ENCODE measurements around the gene CDCP1. TPM values are rescaled to one million over a fixed set of nuclear protein-coding genes. Genes with fewer than 3 reads are reported as not detected.

CDCP1 gene
- total RNA-seq, 2 donors from 2014 or later: 8.9 to 13.1 TPM

GRCh38 chr3:45170096-45170495 is 23.9 kb upstream of the CDCP1 start:
- H3K4me3 Mint-ChIP-seq: no peak overlapping the region
- H3K27ac Mint-ChIP-seq: no peak overlapping the region
- Histone ChIP-seq H3K9ac (ENCODE audit: extremely low read depth, low read length, poor library complexity, severe bottlenecking) (no peak overlapping the region), H3K4me1 (ENCODE audit: control insufficient read depth, insufficient read depth, low read length) (no peaks in the 10 kb centered on the region), H3K27me3 (ENCODE audit: control insufficient read depth, insufficient read depth, low read length, poor library complexity, severe bottlenecking) (no peaks in the 10 kb centered on the region), H3K9me3 (ENCODE audit: control insufficient read depth, low read length) (no peaks in the 10 kb centered on the region), H3K36me3 (ENCODE audit: control insufficient read depth, insufficient read depth, low read length) (no peaks in the 10 kb centered on the region), H3K4me3 (ENCODE audit: low read length) (no peak overlapping the region), H3K27ac (ENCODE audit: low read depth, low read length) (no peak overlapping the region)
- TF ChIP-seq CTCF (conservative IDR thresholded peaks at IDR 0.05): no peak
- H3K4me1 Mint-ChIP-seq: peaks cover 8% of the 10 kb centered on the region
- H3K27me3 Mint-ChIP-seq (ENCODE audit: insufficient read depth): peaks cover 10% of the 10 kb centered on the region
- H3K9me3 Mint-ChIP-seq: peaks cover 3% of the 10 kb centered on the region
- WGBS, 2 experiments (ENCODE audit: insufficient coverage in 1 of 2, insufficient read length in 1 of 2): 81 to 84% methylated on average over 3 of the region's 3 CpGs
- H3K36me3 Mint-ChIP-seq (ENCODE audit: low read depth): no peaks in the 10 kb centered on the region
- DNase-seq: no peak

- no peaks in the 10 kb centered on the region for H3K36me3 Mint-ChIP-seq (ENCODE audit: low read depth)
- Histone ChIP-seq H3K4me1 (ENCODE audit: control insufficient read depth, insufficient read depth, low read length) (no peaks in the 10 kb centered on the region), H3K4me3 (ENCODE audit: low read length) (no peak overlapping the region), H3K27me3 (ENCODE audit: control insufficient read depth, insufficient read depth, low read length, poor library complexity, severe bottlenecking) (no peaks in the 10 kb centered on the region), H3K9me3 (ENCODE audit: control insufficient read depth, low read length) (no peaks in the 10 kb centered on the region), H3K36me3 (ENCODE audit: control insufficient read depth, insufficient read depth, low read length) (no peaks in the 10 kb centered on the region), H3K27ac (ENCODE audit: low read depth, low read length) (no peak overlapping the region), H3K9ac (ENCODE audit: extremely low read depth, low read length, poor library complexity, severe bottlenecking) (no peak overlapping the region)
- H3K9me3 Mint-ChIP-seq: peaks cover 3% of the 10 kb centered on the region
- H3K27ac Mint-ChIP-seq: no peak overlapping the region
- DNase-seq: no peak
- no peak overlapping the region for H3K4me3 Mint-ChIP-seq
- 90% methylated on average over 11 to 12 of the region's 12 CpGs for WGBS, 2 experiments (ENCODE audit: insufficient coverage in 1 of 2, insufficient read length in 1 of 2)
- no peak for TF ChIP-seq CTCF (conservative IDR thresholded peaks at IDR 0.05)
- peaks cover 8% of the 10 kb centered on the region for H3K4me1 Mint-ChIP-seq
- H3K27me3 Mint-ChIP-seq (ENCODE audit: insufficient read depth): peaks cover 13% of the 10 kb centered on the region
Observed at GRCh38 chr3:45169125-45169904, 23.1 kb upstream of the CDCP1 start.

GRCh38 chr3:45168451-45168850 is 22.3 kb upstream of the CDCP1 start:
- H3K9me3 ChIP-seq (ENCODE audit: control insufficient read depth, low read length): no peaks in the 10 kb centered on the region
- H3K4me3 ChIP-seq (ENCODE audit: low read length): no peak overlapping the region
- no peaks in the 10 kb centered on the region for H3K27me3 ChIP-seq (ENCODE audit: control insufficient read depth, insufficient read depth, low read length, poor library complexity, severe bottlenecking)
- Mint-ChIP-seq H3K36me3 (ENCODE audit: low read depth) (no peaks in the 10 kb centered on the region), H3K27ac (no peak overlapping the region), H3K4me3 (no peak overlapping the region), H3K9me3 (peaks cover 3% of the 10 kb centered on the region), H3K27me3 (ENCODE audit: insufficient read depth) (peaks cover 13% of the 10 kb centered on the region), H3K4me1 (peaks cover 8% of the 10 kb centered on the region)
- 80 to 87% methylated on average over 3 to 4 of the region's 4 CpGs for WGBS, 2 experiments (ENCODE audit: insufficient coverage in 1 of 2, insufficient read length in 1 of 2)
- H3K27ac ChIP-seq (ENCODE audit: low read depth, low read length): no peak overlapping the region
- no peak for DNase-seq
- no peaks in the 10 kb centered on the region for H3K4me1 ChIP-seq (ENCODE audit: control insufficient read depth, insufficient read depth, low read length)
- TF ChIP-seq CTCF (conservative IDR thresholded peaks at IDR 0.05): no peak
- H3K36me3 ChIP-seq (ENCODE audit: control insufficient read depth, insufficient read depth, low read length): no peaks in the 10 kb centered on the region
- H3K9ac ChIP-seq (ENCODE audit: extremely low read depth, low read length, poor library complexity, severe bottlenecking): no peak overlapping the region

Data from endodermal cell (in vitro differentiated cells).